HepG2 (cell line): ENCODE results near the gene TRIM9. TPM values are rescaled to one million over a fixed set of nuclear protein-coding genes. Genes with fewer than 3 reads are reported as not detected.

Experiments used
- ATAC-seq: fragments of 200-7000 bp; cut with Tn5 transposase; 3 replicates; pipeline ENCODE4 v1.9.1; 2020; ENCODE audit warnings: mild to moderate bottlenecking, moderate library complexity
- BruUV-seq: library from RNA; stranded (reverse); fragments of 400-500 nt; replicated peaks from 2 replicates; lab custom pipeline; 2021; lab: Mats Ljungman, UMichigan
- CTCF ChIA-PET: fragments of 300-600 bp; formaldehyde crosslinking; extraction: SDS; loops from one replicate; lab custom pipeline; 2021; ENCODE audit warnings: low total read pairs, inconsistent platforms, low intra/inter-chr PET ratio; lab: Yijun Ruan, JAX
- POLR2A ChIA-PET: fragments of 350-600 bp; sonication (Branson Sonifier 250); formaldehyde crosslinking; loops from one replicate; lab custom pipeline; 2020; ENCODE audit warnings: antibody characterized with exemption, inconsistent platforms; lab: Yijun Ruan, JAX
- DNase-seq: peaks from one replicate; pipeline ENCODE4 v3.0.0-alpha.2; 2015; ENCODE audit warnings: low spot score
- FAIRE-seq: peaks from 3 replicates; lab custom pipeline; 2011; peaks lifted over from hg19 to GRCh38; lab: Jason Lieb, UNC
- H2AFZ ChIP-seq: one replicate; pipeline ENCODE4 v1.6.1; 2011; ENCODE audit warnings: low read length, inconsistent platforms
- H3K27ac ChIP-seq: fragments of 300-600 bp; 3 replicates; pipeline ENCODE4 v1.8.0; 2011; ENCODE audit warnings: mixed run types, mild to moderate bottlenecking, mixed read lengths, low read length, inconsistent platforms; ENCODE audit not compliant: insufficient read depth; ENCODE audit errors: extremely low read length
- H3K27me3 ChIP-seq, 2 experiments: fragments of 200-600 bp in 1 of 2; 2 replicates in 1 of 2; 3 replicates in 1 of 2; pipeline versions ENCODE4 v1.6.0 to v1.8.0; 2011; ENCODE audit warnings: low read length in 2 of 2, mild to moderate bottlenecking in 2 of 2, moderate library complexity in 2 of 2, inconsistent platforms in 1 of 2; ENCODE audit not compliant: insufficient read depth in 2 of 2, control insufficient read depth in 1 of 2
- H3K36me3 ChIP-seq, 2 experiments: fragments of 200-600 bp in 1 of 2; replicated peaks in 1 of 2; 2 replicates in 1 of 2; 3 replicates in 1 of 2; pipeline versions ENCODE4 v1.5.1 to v1.8.0; 2011; ENCODE audit warnings: low read length in 2 of 2, inconsistent platforms in 1 of 2; ENCODE audit not compliant: insufficient read depth in 2 of 2, control insufficient read depth in 1 of 2
- H3K4me1 ChIP-seq: 2 replicates; pipeline ENCODE4 v1.5.1; 2012; ENCODE audit warnings: low read length, inconsistent platforms; ENCODE audit not compliant: insufficient read depth
- H3K4me2 ChIP-seq: 2 replicates; pipeline ENCODE4 v1.6.0; 2011; ENCODE audit warnings: low read depth, low read length, inconsistent platforms
- H3K4me3 ChIP-seq, 3 experiments: fragments of 200-600 bp in 1 of 3; sonication (generic), shearing (Covaris generic) in 1 of 3; replicated peaks in 1 of 3; 2 replicates each; pipeline ENCODE4 v1.5.1; 2011 to 2016; ENCODE audit warnings: low read length in 3 of 3, inconsistent platforms in 2 of 3, low read depth in 2 of 3, mild to moderate bottlenecking in 2 of 3, control low read depth in 1 of 3, mixed read lengths in 1 of 3; ENCODE audit not compliant: insufficient read depth in 1 of 3
- H3K79me2 ChIP-seq: one replicate; pipeline ENCODE4 v1.6.1; 2011; ENCODE audit warnings: low read length, inconsistent platforms; ENCODE audit not compliant: insufficient read depth
- H3K9ac ChIP-seq: 2 replicates; pipeline ENCODE4 v1.6.0; 2011; ENCODE audit warnings: mild to moderate bottlenecking, low read depth, low read length, inconsistent platforms; ENCODE audit not compliant: insufficient read depth
- H3K9me3 ChIP-seq: 2 replicates; pipeline ENCODE4 v1.5.1; 2012; ENCODE audit warnings: mild to moderate bottlenecking, low read length
- H4K20me1 ChIP-seq: 2 replicates; pipeline ENCODE4 v1.6.0; 2011; ENCODE audit warnings: inconsistent platforms, mild to moderate bottlenecking, low read length, moderate library complexity; ENCODE audit not compliant: insufficient read depth
- KDM5B ChIP-seq: sonication (generic); formaldehyde crosslinking; IDR thresholded peaks from 2 replicates; pipeline ENCODE4 v1.4.0; 2020; ENCODE audit warnings: missing genetic modification reagents, mild to moderate bottlenecking, borderline replicate concordance
- MAF1 ChIP-seq: sonication (generic); formaldehyde crosslinking; IDR thresholded peaks from 2 replicates; pipeline ENCODE4 v1.5.0; 2020; ENCODE audit warnings: missing genetic modification reagents, borderline replicate concordance
- MTERF4 ChIP-seq: sonication (generic); formaldehyde crosslinking; IDR thresholded peaks from 2 replicates; pipeline ENCODE4 v1.8.0; 2023; ENCODE audit warnings: mild to moderate bottlenecking, missing genetic modification reagents
- POGZ ChIP-seq: sonication (generic); formaldehyde crosslinking; IDR thresholded peaks from 2 replicates; pipeline ENCODE4 v1.4.0; 2020; ENCODE audit warnings: mild to moderate bottlenecking, missing genetic modification reagents
- TEF ChIP-seq: sonication (generic); formaldehyde crosslinking; IDR thresholded peaks from 2 replicates; pipeline ENCODE4 v1.5.0; 2020; ENCODE audit warnings: missing genetic modification reagents
- TFDP1 ChIP-seq: IDR thresholded peaks from 2 replicates; pipeline ENCODE4 v1.6.1; 2016; ENCODE audit warnings: missing compliant biosample characterization, missing genetic modification reagents, borderline replicate concordance
- ZBTB14 ChIP-seq: sonication (generic); formaldehyde crosslinking; IDR thresholded peaks from 2 replicates; pipeline ENCODE4 v1.4.0; 2020; ENCODE audit warnings: missing genetic modification reagents
- ZBTB7B ChIP-seq: sonication (generic); formaldehyde crosslinking; IDR thresholded peaks from 2 replicates; pipeline ENCODE4 v1.4.0; 2020; ENCODE audit warnings: missing genetic modification reagents
- ZFP36L1 ChIP-seq: sonication (generic); formaldehyde crosslinking; IDR thresholded peaks from 2 replicates; pipeline ENCODE4 v1.8.0; 2022; ENCODE audit warnings: mild to moderate bottlenecking, missing genetic modification reagents, moderate library complexity
- ZFP41 ChIP-seq: sonication (generic); formaldehyde crosslinking; IDR thresholded peaks from 2 replicates; pipeline ENCODE4 v1.4.0; 2020; ENCODE audit warnings: mild to moderate bottlenecking, missing genetic modification reagents, borderline replicate concordance
- ZNF180 ChIP-seq: sonication (generic); formaldehyde crosslinking; IDR thresholded peaks from 2 replicates; pipeline ENCODE4 v1.4.0; 2020; ENCODE audit warnings: low read depth, missing genetic modification reagents, borderline replicate concordance
- ZNF207 ChIP-seq: fragments of 450-650 bp; IDR thresholded peaks from 2 replicates; pipeline ENCODE4 v1.6.1; 2016; ENCODE audit warnings: antibody characterized with exemption, borderline replicate concordance
- ZNF737 ChIP-seq: sonication (generic); formaldehyde crosslinking; IDR thresholded peaks from 2 replicates; pipeline ENCODE4 v1.5.0; 2020; ENCODE audit warnings: missing genetic modification reagents, mild to moderate bottlenecking, borderline replicate concordance
- WGBS: methylation state at CpG from one replicate; pipeline ENCODE4 v1.1.6; 2017; ENCODE audit warnings: low lambda C conversion rate; 5-methylcytosine and 5-hydroxymethylcytosine counted together
- in situ Hi-C: cut with HindIII; loops from 2 replicates; pipeline ENCODE4 v1.10.0; 2017; ENCODE audit warnings: low pct_unique_long_range_greater_than_20kb; ENCODE audit not compliant: extremely low pct_ligation_motif_present
- intact Hi-C: fragments of 100-400 bp; cut with micrococcal nuclease; formaldehyde crosslinking; loops from one replicate; pipeline ENCODE4 v1.10.0; 2022; ENCODE audit not compliant: unreplicated experiment
- polyA plus RNA-seq, 8 experiments: library from polyadenylated mRNA; depleted of rRNA in 3 of 8; stranded (reverse) in 7 of 8; unstranded in 1 of 8; fragments of >200 nt; fragmentation: Illumina TruSeq in 4 of 8; extraction: Trizol in 4 of 8; gene quantifications; 2 replicates each; pipeline versions ENCODE4 v1.2.1 to v1.2.3, GENCODE V29; 2011 to 2016; ENCODE audit warnings: low read depth in 4 of 8, missing spikeins in 1 of 8, mixed read lengths in 1 of 8; ENCODE audit not compliant: insufficient read depth in 1 of 8
- total RNA-seq, 5 experiments: library from RNA; depleted of rRNA; stranded (reverse); fragments of >200 nt; fragmentation: Illumina TruSeq; extraction: Trizol; gene quantifications; 2 replicates each; pipeline ENCODE4 v1.2.3, GENCODE V29; 2016; ENCODE audit warnings: low read depth in 1 of 5

The TRIM9 gene
- total and polyA plus RNA-seq, 2 of the 13 experiments (the other 11 are each of a cell fraction or from before 2014, with no cell fraction given) = 0.04 to 0.07 TPM

- H3K79me2 ChIP-seq = no peaks in the 10 kb centered on the region
- TF ChIP-seq KDM5B (CRISPR knock-in tag) = no peak
- TF ChIP-seq ZNF737 (CRISPR knock-in tag) = no peak
- no peak for TF ChIP-seq POGZ (CRISPR knock-in tag)
- no peak for TF ChIP-seq ZBTB7B (CRISPR knock-in tag)
- TF ChIP-seq ZNF207 = no peak
- TF ChIP-seq ZBTB14 = no peak
- TF ChIP-seq MAF1 (CRISPR knock-in tag) = no peak
- no peak for TF ChIP-seq MTERF4 (CRISPR knock-in tag)
- TF ChIP-seq ZFP36L1 (CRISPR knock-in tag) = no peak
- no peak for TF ChIP-seq TEF (CRISPR knock-in tag)
- no peak for TF ChIP-seq ZFP41 (CRISPR knock-in tag)
- TF ChIP-seq TFDP1 (CRISPR knock-in tag) = no peak
- TF ChIP-seq ZNF180 (CRISPR knock-in tag) = no peak
- TF ChIP-seq, all 625 proteins: peak for 0
- in situ Hi-C loops = no loop called here
- no peak overlapping the region for H3K27ac ChIP-seq
- no peak overlapping the region for H3K9ac ChIP-seq
- no peak overlapping the region for H2AFZ ChIP-seq
- H3K4me1 ChIP-seq = no peaks in the 10 kb centered on the region
- no peaks in the 10 kb centered on the region for H3K36me3 ChIP-seq
- H3K9me3 ChIP-seq = no peaks in the 10 kb centered on the region
- ATAC-seq = no peak
- no peak overlapping the region for H3K4me2 ChIP-seq
- ChIA-PET CTCF (no interaction called here), POLR2A (no interaction called here)
- DNase-seq = no peak
- intact Hi-C loops = no loop called here
- H4K20me1 ChIP-seq = no peaks in the 10 kb centered on the region
- 0% methylated on average over 2 of the region's 2 CpGs for WGBS
- H3K4me3 ChIP-seq = no peak overlapping the region
- FAIRE-seq = no peak
- no TSS peak for BruUV-seq
- no peaks in the 10 kb centered on the region; a peak in 1 of 5 replicates for H3K27me3 ChIP-seq
Measured at GRCh38 chr14:51131516-51131915, 36.6 kb upstream of the TRIM9 start.
